LNCAP (cell line): ENCODE measurements around the gene SFPQ.

Source experiments
- CTCF ChIP-seq: fragments of 450-650 bp; IDR thresholded peaks from 2 replicates; pipeline ENCODE4 v1.5.1; 2017; ENCODE audit warnings: mild to moderate bottlenecking

SFPQ gene

GRCh38 chr1:35215346-35215745 is 22.4 kb upstream of the SFPQ start:
- TF ChIP-seq CTCF: no peak

DNA sequence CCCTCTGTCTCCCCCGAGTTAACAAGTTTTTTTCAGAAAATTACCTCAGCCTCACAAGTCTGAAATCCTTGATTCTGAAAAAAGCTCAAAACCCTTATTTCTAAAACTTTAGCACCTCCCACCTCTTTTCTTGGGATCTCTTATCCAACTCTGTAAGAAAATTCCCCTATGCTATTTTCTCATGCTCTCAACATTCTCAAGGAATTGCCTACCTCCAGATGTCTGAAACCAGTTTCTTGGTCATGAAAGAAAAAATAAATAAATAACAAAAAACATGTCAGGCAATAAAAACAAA is 18.1 kb upstream of the SFPQ start:
- TF ChIP-seq CTCF: no peak

GRCh38 chr1:35210321-35211119 is 17.6 kb upstream of the SFPQ start:
- TF ChIP-seq CTCF: no peak

DNA sequence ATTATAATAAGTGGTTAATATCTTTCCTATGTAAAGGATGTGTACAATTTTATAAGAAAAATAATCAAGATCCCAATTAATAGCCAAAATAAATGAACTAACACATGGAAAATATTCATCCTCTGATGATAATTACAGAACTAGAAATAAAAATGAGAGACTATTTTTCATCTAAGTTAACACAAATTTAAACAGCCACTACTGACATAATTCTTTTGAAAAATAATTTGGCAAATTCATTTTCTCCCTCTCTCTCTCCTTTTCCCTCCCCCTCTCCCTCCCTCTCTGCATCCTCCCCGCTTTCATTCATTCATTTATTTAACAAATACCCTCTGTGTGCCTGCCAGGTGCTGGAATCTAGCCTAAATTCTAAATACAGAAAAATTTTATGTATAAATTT is 10.3 kb upstream of the SFPQ start:
- no peak for TF ChIP-seq CTCF

DNA sequence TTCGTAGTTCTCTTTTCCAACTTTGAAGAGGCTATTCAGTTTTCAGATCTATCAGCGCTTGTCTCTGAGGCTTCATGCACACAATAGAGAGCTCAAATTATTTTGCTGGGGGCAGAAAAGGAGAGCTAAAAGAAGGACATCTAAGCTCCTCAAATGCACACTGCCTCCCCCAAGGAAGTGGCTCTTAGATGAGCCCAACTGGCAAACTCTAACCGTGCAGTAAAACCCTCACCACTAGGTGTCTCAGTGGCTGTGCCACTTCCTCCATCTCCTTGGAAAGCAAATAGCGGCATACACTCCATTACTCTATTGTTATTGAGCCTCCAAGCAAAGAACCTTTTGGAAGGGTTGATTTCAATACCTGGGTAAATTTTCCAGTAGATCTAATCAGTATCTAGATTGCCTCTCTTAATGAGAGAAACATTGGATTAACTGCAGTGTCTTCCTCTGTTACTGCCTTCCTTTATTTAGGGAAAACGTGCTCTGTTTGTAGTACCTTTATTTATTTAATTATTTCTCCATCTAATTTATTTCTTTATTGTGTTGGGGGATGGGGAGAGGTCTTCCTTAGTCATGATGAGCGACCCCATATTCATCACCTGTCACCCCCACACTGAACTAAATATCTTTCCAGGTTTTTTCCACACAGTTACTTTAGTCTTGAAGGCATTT is 9.2 kb upstream of the SFPQ start:
- peak; percentile 82 for TF ChIP-seq CTCF

DNA sequence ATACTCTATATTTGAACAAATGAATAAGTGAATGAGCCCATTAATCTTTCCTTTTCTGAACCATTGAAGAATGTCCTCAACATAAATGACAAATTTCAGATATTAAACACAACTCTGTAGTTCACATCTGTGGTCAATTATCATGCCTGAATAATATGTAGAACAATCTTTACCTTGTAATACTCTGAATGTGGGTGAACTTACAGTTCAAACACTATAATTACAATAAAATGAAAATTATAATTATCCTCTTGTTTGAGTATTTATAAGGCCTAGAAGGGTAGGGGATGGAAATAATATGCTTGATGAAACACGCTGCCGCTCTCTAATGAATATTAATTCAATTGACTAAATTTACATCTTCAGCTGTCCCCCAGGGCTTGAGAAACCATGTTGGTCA is 8.7 kb upstream of the SFPQ start:
- no peak for TF ChIP-seq CTCF

DNA sequence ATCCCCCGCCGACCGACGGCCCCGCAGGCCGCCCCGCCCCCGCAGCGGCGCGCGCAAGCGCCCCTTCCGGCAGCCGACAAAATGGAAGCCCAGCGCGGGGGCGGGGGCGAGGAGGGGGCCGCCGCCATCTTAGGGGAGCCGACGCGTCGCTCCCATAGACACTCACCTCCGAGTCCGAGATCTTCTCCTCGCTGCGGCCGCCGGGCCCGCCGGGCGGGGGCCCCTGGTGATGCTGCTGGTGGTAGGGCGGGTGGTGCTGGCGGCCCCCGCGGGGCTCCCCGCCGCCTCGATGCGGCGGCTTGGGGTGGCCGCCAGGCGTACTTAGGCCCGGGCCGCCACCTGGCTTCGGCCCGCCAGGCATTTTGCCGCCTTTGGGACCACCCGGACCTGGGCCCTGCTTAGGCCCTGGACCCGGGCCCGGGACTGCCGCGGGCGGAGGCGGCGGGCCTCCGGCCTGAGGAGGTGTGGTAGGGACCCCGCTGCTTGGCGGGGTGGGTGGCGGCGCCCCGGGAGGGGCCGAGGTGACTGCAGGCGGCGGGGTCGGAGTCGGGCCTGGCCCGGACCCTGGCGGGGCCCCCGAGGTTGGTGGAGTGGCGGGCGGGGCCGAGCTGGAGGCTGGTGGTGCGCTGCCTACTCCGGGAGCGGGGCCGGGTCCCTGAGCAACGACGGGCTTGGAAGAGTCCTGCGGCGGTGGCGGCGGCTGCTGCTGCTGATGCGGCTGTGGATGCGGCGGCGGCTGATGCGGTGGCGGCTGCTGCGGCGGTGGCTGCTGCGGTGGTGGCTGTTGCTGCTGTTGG is 691 bp downstream of the SFPQ start:
- TF ChIP-seq CTCF: peak; percentile 37
